ENCODE data around the gene MAP3K12. TPM values are rescaled to one million over a fixed set of nuclear protein-coding genes. Genes with fewer than 3 reads are reported as not detected.

Gene MAP3K12
- total RNA-seq, 1 donor from 2014 or later = 37.0 TPM

DNA sequence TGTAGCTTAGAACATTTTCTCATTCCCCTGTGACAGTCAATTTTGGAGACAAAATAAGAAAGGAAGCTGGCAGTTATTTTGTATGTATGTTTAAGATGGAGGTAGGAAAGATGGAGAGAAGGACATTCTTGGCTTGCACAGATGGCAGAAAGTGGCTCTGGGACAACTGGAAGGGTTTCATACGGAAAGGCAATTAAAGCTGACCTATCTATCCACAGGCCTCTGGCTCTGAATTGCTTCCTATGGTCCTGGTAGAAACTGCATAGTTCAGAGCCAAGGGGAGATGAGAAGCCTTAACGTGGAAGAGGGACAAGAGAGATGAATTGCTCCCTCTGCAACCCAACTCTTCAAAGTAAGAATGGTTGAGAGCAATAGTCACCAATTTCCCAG lies 16.0 kb upstream of the MAP3K12 start:
- peaks cover 26% of the 10 kb centered on the region for H3K36me3 Mint-ChIP-seq
- TF ChIP-seq CTCF (IDR thresholded peaks at IDR 0.05; ENCODE audit: unreplicated experiment) = no peak
- H3K27ac Mint-ChIP-seq = no peak overlapping the region
- H3K4me1 Mint-ChIP-seq = no peaks in the 10 kb centered on the region
- no peaks in the 10 kb centered on the region for H3K27me3 Mint-ChIP-seq (ENCODE audit: low read depth)
- H3K4me3 Mint-ChIP-seq = no peak overlapping the region
- DNase-seq (ENCODE audit: low spot score in 2 of 2, unreplicated experiment in 2 of 2) = no peak
- H3K9me3 Mint-ChIP-seq = no peaks in the 10 kb centered on the region

- Mint-ChIP-seq H3K27me3 (ENCODE audit: low read depth) (no peaks in the 10 kb centered on the region), H3K27ac (no peak overlapping the region), H3K36me3 (peaks cover 22% of the 10 kb centered on the region), H3K4me1 (no peaks in the 10 kb centered on the region), H3K9me3 (no peaks in the 10 kb centered on the region), H3K4me3 (no peak overlapping the region)
- no peak for DNase-seq (ENCODE audit: low spot score in 2 of 2, unreplicated experiment in 2 of 2)
- no peak for TF ChIP-seq CTCF (IDR thresholded peaks at IDR 0.05; ENCODE audit: unreplicated experiment)
Observed at GRCh38 chr12:53514628-53515290, 15.5 kb upstream of the MAP3K12 start.

GRCh38 chr12:53513712-53514410 lies 14.6 kb upstream of the MAP3K12 start:
- Mint-ChIP-seq H3K36me3 (peaks cover 22% of the 10 kb centered on the region), H3K27ac (no peak overlapping the region), H3K4me3 (no peak overlapping the region), H3K27me3 (ENCODE audit: low read depth) (no peaks in the 10 kb centered on the region), H3K4me1 (no peaks in the 10 kb centered on the region), H3K9me3 (no peaks in the 10 kb centered on the region)
- no peak for TF ChIP-seq CTCF (IDR thresholded peaks at IDR 0.05; ENCODE audit: unreplicated experiment)
- no peak for DNase-seq (ENCODE audit: low spot score in 2 of 2, unreplicated experiment in 2 of 2)

DNA sequence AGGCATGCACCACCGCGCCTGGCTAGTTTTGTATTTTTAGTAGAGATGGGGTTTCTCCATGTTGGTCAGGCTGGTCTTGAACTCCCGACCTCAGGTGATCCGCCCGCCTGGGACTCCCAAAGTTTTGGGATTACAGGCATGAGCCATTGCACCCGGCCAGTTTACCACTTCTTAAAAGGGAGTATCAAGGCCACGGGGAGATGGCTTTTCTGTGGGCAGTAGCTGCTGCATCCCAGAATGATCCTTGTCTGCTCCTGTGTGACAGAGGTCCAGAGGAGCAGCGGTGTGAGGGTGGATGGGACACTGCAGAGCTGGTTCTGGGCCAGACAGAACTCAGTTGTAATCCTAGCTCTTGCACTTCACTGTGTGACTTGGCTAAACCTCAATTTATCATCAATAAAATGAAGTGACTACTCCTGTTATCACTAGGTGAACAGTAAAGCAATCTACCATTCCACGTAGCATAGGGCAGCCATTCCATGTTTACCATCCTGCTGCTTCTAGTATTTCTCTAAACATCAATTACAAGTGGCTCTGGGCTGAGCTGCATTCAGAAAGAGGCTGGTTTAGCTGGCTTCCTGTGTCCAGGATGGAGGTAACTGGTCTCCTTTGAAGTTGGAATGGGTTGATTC lies 11.0 kb upstream of the MAP3K12 start:
- no peak overlapping the region for H3K4me3 Mint-ChIP-seq
- H3K9me3 Mint-ChIP-seq = no peaks in the 10 kb centered on the region
- H3K36me3 Mint-ChIP-seq = peaks cover 18% of the 10 kb centered on the region
- no peak overlapping the region for H3K27ac Mint-ChIP-seq
- no peaks in the 10 kb centered on the region for H3K4me1 Mint-ChIP-seq
- DNase-seq (ENCODE audit: low spot score in 2 of 2, unreplicated experiment in 2 of 2) = no peak
- no peak for TF ChIP-seq CTCF (IDR thresholded peaks at IDR 0.05; ENCODE audit: unreplicated experiment)
- no peaks in the 10 kb centered on the region for H3K27me3 Mint-ChIP-seq (ENCODE audit: low read depth)

DNA sequence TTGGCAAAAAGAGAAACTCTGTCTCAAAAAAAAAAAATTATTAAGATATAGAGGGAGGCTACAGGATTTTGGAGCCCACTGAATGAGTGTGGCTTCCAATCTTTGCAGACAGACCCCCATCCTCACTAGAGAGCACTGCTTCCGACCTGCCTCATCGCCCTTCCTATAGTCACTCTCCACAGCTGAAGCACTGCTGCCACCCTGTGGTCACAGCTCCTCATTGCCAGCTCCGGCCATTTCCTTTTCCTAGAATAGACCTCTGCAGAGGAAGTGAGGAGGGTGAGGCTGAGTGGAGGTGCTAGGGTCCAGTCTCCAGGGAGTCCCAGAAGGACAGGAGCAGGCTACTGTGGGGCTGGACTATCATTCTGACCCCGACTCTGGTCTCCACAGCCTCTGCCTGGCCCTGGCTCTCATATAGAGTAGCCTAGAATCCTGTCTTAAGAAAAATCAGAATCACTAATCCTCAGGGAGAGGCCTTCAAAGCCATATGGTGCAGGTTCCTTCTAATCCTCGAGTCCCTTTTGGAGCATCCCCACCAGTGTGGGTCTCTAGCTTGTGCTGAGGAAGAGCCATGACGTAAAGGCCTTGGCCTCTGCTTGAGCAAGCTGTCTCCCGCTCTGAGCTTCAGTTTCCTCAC lies 9.4 kb upstream of the MAP3K12 start:
- DNase-seq (ENCODE audit: low spot score in 2 of 2, unreplicated experiment in 2 of 2) = peak; percentile 60 to 90
- no peaks in the 10 kb centered on the region for H3K9me3 Mint-ChIP-seq
- TF ChIP-seq CTCF (IDR thresholded peaks at IDR 0.05; ENCODE audit: unreplicated experiment) = peak; percentile 75
- no peak overlapping the region for H3K27ac Mint-ChIP-seq
- H3K36me3 Mint-ChIP-seq = peaks cover 10% of the 10 kb centered on the region
- no peaks in the 10 kb centered on the region for H3K4me1 Mint-ChIP-seq
- H3K27me3 Mint-ChIP-seq (ENCODE audit: low read depth) = no peaks in the 10 kb centered on the region
- no peak overlapping the region for H3K4me3 Mint-ChIP-seq

Measured in mesothelial cell of epicardium (in vitro differentiated cells).